Caco-2 (cell line): ENCODE measurements around the gene ZNF217. TPM values are rescaled to one million over a fixed set of nuclear protein-coding genes. Genes with fewer than 3 reads are reported as not detected.
"Not testable (repeated sequence)": the region's sequence is repeated elsewhere in the genome, so short reads cannot be mapped to it uniquely, and the experiment has no call there.

ENCODE experiments used
- BruUV-seq: library from RNA; stranded (reverse); fragments of 400-500 nt; replicated peaks from 2 replicates; lab custom pipeline; 2021; lab: Mats Ljungman, UMichigan
- CTCF ChIA-PET: fragments of 300-600 bp; sonication (Branson Sonifier 250); formaldehyde crosslinking; loops from one replicate; lab custom pipeline; 2022; ENCODE audit warnings: antibody characterized with exemption; lab: Charles Lee
- POLR2A ChIA-PET: fragments of 300-600 bp; sonication (Branson Sonifier 250); formaldehyde crosslinking; loops from one replicate; lab custom pipeline; 2022; ENCODE audit warnings: antibody characterized with exemption; lab: Charles Lee
- DNase-seq, 2 experiments: peaks; one replicate each; pipeline versions ENCODE4 v3.0.0 to v3.0.0-alpha.2; 2020 to 2022
- H3K27me3 ChIP-seq: replicated peaks from 2 replicates; pipeline ENCODE4 v1.6.0; 2011; ENCODE audit warnings: low read length; ENCODE audit not compliant: control insufficient read depth, insufficient read depth
- H3K36me3 ChIP-seq: 2 replicates; pipeline ENCODE4 v1.5.1; 2011; ENCODE audit warnings: low read length; ENCODE audit not compliant: control insufficient read depth, insufficient read depth
- H3K4me1 ChIP-seq: fragments of 250-450 bp; sonication (Bioruptor Pico); 2 replicates; pipeline ENCODE4 v1.5.1; 2020; ENCODE audit warnings: mild to moderate bottlenecking
- H3K4me3 ChIP-seq: 2 replicates; pipeline ENCODE4 v1.5.1; 2011; ENCODE audit warnings: low read depth, mild to moderate bottlenecking, control low read depth, low read length
- H3K9me3 ChIP-seq: fragments of 250-450 bp; sonication (Bioruptor Pico); 2 replicates; pipeline ENCODE4 v1.5.1; 2020; ENCODE audit warnings: mild to moderate bottlenecking, moderate library complexity
- H3K27ac Mint-ChIP-seq: one replicate; pipeline ENCODE4 v1.8.0; 2022; ENCODE audit warnings: mixed read lengths; ENCODE audit not compliant: unreplicated experiment
- H3K27me3 Mint-ChIP-seq: one replicate; pipeline ENCODE4 v1.8.0; 2022; ENCODE audit warnings: mixed read lengths; ENCODE audit not compliant: insufficient read depth, unreplicated experiment
- H3K36me3 Mint-ChIP-seq: one replicate; pipeline ENCODE4 v1.8.0; 2022; ENCODE audit warnings: mild to moderate bottlenecking, mixed read lengths; ENCODE audit not compliant: insufficient read depth, unreplicated experiment
- H3K4me1 Mint-ChIP-seq: one replicate; pipeline ENCODE4 v1.8.0; 2022; ENCODE audit warnings: low read depth, mixed read lengths; ENCODE audit not compliant: unreplicated experiment
- H3K4me3 Mint-ChIP-seq: one replicate; pipeline ENCODE4 v1.8.0; 2022; ENCODE audit warnings: mild to moderate bottlenecking, moderate library complexity, mixed read lengths; ENCODE audit not compliant: unreplicated experiment
- H3K9me3 Mint-ChIP-seq: one replicate; pipeline ENCODE4 v1.8.0; 2022; ENCODE audit warnings: mixed read lengths; ENCODE audit not compliant: unreplicated experiment
- intact Hi-C: fragments of 100-400 bp; cut with micrococcal nuclease; formaldehyde crosslinking; loops from one replicate; pipeline ENCODE4 v1.10.0; 2022; ENCODE audit not compliant: unreplicated experiment
- total RNA-seq: library from RNA; stranded (reverse); gene quantifications from 2 replicates; pipeline ENCODE4 v1.2.3, GENCODE V29; 2022
- TF ChIP-seq, protein P1 (sequence below), 2 experiments: fragments of 200-600 bp in 1 of 2; IDR thresholded peaks; 1 replicate in 1 of 2; 2 replicates in 1 of 2; pipeline versions ENCODE4 v1.5.1 to v1.8.0; 2011 to 2022; ENCODE audit warnings: antibody characterized with exemption in 1 of 2, control low read depth in 1 of 2, inconsistent platforms in 1 of 2, low read depth in 1 of 2, low read length in 1 of 2, mild to moderate bottlenecking in 1 of 2, moderate library complexity in 1 of 2; ENCODE audit not compliant: insufficient read depth in 1 of 2, severe bottlenecking in 1 of 2, unreplicated experiment in 1 of 2

Gene ZNF217
- total RNA-seq, 1 experiment from 2014 or later = 65.5 TPM

DNA sequence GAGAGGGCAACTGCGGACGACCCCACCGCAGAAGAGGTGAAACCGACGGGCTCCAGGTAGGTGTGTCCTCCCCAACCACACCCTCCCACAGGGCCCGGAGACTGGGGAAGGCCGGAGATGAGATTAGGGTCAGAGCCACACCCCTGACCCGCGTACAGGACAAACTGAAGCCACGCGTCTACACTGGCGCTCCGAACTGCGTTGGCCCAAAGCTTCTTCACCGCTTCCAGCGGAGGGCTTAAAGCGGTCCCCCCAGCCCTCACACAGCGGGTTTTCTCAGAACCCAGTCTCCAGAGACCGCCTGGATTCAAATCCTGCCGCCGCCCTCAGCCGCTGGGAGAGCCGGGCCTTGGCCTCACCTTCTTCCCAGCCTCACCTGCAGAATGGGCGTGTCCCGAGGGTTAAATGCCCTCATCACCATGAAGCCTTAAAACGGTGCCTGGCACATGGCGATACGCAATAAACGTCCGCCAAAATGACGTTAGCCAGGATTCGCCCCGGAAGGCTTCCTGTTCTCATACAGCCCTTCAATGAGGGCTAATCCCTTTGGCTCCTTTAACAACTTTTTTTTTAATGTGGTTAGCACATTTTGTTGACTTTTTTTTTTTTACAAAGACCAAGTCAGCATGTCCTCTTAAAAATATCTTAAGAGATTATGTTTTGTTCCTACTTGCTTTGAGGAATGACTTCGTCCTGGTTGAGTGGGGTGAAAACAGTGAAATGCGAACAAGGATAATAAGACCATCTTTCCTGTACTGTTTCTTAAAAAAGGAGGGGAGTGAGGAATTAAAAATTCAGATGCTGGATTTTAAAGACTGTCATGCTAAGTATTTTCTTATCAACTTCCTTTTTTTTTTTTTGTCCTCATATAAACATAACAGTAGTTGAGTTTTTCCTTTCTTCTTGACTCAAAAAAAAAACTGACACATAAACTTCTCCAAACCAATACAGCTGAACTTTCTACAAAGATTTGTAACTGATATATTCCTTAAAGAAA, 15.1 kb upstream of the ZNF217 start:
- Histone ChIP-seq H3K27me3 (no peaks in the 10 kb centered on the region), H3K4me1 (peaks cover 12% of the 10 kb centered on the region), H3K4me3 (no peak overlapping the region), H3K36me3 (no peaks in the 10 kb centered on the region), H3K9me3 (no peaks in the 10 kb centered on the region)
- POLR2A ChIA-PET = no interaction called here
- TF ChIP-seq, protein P1, sequence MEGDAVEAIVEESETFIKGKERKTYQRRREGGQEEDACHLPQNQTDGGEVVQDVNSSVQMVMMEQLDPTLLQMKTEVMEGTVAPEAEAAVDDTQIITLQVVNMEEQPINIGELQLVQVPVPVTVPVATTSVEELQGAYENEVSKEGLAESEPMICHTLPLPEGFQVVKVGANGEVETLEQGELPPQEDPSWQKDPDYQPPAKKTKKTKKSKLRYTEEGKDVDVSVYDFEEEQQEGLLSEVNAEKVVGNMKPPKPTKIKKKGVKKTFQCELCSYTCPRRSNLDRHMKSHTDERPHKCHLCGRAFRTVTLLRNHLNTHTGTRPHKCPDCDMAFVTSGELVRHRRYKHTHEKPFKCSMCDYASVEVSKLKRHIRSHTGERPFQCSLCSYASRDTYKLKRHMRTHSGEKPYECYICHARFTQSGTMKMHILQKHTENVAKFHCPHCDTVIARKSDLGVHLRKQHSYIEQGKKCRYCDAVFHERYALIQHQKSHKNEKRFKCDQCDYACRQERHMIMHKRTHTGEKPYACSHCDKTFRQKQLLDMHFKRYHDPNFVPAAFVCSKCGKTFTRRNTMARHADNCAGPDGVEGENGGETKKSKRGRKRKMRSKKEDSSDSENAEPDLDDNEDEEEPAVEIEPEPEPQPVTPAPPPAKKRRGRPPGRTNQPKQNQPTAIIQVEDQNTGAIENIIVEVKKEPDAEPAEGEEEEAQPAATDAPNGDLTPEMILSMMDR (IDR thresholded peaks at IDR 0.05; ENCODE audit: insufficient read depth in 1 of 2, low read depth in 1 of 2, low read length in 1 of 2, severe bottlenecking in 1 of 2, unreplicated experiment in 1 of 2) = no peak
- H3K27me3 Mint-ChIP-seq = no peaks in the 10 kb centered on the region
- DNase-seq = peak in 1 of 2 experiments; percentile 46
- no peak overlapping the region for H3K4me3 Mint-ChIP-seq
- no peaks in the 10 kb centered on the region for H3K9me3 Mint-ChIP-seq
- peaks cover 24% of the 10 kb centered on the region for H3K4me1 Mint-ChIP-seq
- BruUV-seq = no TSS peak
- intact Hi-C loops = no loop called here
- H3K27ac Mint-ChIP-seq = no peak overlapping the region
- CTCF ChIA-PET = interaction anchor here (0.6 kb wide), 1 partner anchor 15 kb away, joined by 4 read pairs; no protein-coding TSS in a partner anchor
- no peaks in the 10 kb centered on the region for H3K36me3 Mint-ChIP-seq

DNA sequence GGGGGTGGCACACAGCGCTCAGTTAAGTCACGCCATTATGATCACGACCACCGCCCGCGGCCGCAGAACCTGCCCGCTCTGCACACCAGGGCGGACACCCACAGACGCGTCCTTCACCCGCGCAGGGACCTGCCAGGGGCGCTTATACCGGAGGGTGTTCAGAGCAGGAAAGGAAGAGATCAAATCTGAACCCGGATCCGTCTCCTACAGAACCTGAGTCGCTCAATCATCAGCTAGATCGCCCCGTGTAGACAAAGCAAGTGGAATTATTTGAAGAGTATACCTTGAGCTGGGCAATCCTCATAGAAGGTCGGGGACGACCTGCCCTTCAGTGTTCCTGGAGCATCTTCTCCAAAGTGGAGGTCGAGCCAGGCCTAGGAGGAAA, 14.4 kb upstream of the ZNF217 start:
- Histone ChIP-seq H3K4me1 (peaks cover 5% of the 10 kb centered on the region), H3K4me3 (no peak overlapping the region), H3K36me3 (no peaks in the 10 kb centered on the region), H3K9me3 (no peaks in the 10 kb centered on the region), H3K27me3 (no peaks in the 10 kb centered on the region)
- no peak overlapping the region for H3K4me3 Mint-ChIP-seq
- BruUV-seq = no TSS peak
- TF ChIP-seq, protein P1 (IDR thresholded peaks at IDR 0.05; ENCODE audit: insufficient read depth in 1 of 2, low read depth in 1 of 2, low read length in 1 of 2, severe bottlenecking in 1 of 2, unreplicated experiment in 1 of 2) = no peak
- DNase-seq = peak in 1 of 2 experiments; percentile 43
- intact Hi-C loops = no loop called here
- H3K36me3 Mint-ChIP-seq = no peaks in the 10 kb centered on the region
- no peak overlapping the region for H3K27ac Mint-ChIP-seq
- H3K27me3 Mint-ChIP-seq = no peaks in the 10 kb centered on the region
- no peaks in the 10 kb centered on the region for H3K9me3 Mint-ChIP-seq
- CTCF ChIA-PET = no interaction called here
- peaks cover 17% of the 10 kb centered on the region for H3K4me1 Mint-ChIP-seq
- POLR2A ChIA-PET = no interaction called here

DNA sequence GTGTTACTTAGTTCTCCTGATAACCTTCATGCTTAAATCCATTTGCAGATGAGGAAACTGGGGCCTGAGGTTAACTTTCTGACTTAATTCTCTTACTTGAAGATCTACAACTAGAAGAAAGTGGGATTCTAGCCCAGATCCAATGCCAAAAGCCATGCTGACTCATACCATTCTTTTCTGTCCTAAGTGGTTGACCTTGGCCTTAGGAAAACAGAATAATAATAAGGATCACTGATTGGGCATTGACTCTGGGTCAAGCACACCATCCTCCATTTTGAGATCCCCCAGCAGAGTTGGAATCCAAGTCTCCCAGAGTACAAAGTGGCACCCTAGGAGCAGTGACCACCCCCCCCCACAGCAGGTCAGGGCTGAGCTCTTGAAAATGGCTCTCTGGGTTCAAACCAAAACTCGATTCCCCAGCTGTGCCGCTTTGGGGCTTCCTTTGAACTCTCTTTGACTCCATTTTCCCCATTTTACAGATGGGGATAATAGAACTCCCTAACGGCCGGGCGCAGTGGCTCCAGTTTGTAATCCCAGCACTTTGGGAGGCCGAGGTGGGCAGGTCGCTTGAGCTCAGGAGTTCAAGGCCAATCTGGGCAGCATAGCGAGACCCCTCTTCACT, 12.8 kb upstream of the ZNF217 start:
- peak in 1 of 2 experiments; percentile 23 for DNase-seq
- POLR2A ChIA-PET = no interaction called here
- CTCF ChIA-PET = no interaction called here
- no peaks in the 10 kb centered on the region for H3K36me3 Mint-ChIP-seq
- no TSS peak for BruUV-seq
- H3K9me3 ChIP-seq = no peaks in the 10 kb centered on the region
- H3K27me3 Mint-ChIP-seq = no peaks in the 10 kb centered on the region
- TF ChIP-seq, protein P1 (IDR thresholded peaks at IDR 0.05; ENCODE audit: insufficient read depth in 1 of 2, low read depth in 1 of 2, low read length in 1 of 2, severe bottlenecking in 1 of 2, unreplicated experiment in 1 of 2) = no peak
- intact Hi-C loops = no loop called here
- H3K4me3 ChIP-seq = no peak overlapping the region
- no peaks in the 10 kb centered on the region for H3K36me3 ChIP-seq
- H3K4me1 ChIP-seq = peaks cover 4% of the 10 kb centered on the region
- H3K4me1 Mint-ChIP-seq = peaks cover 16% of the 10 kb centered on the region
- H3K27ac Mint-ChIP-seq = no peak overlapping the region
- no peaks in the 10 kb centered on the region for H3K27me3 ChIP-seq
- H3K9me3 Mint-ChIP-seq = no peaks in the 10 kb centered on the region
- H3K4me3 Mint-ChIP-seq = no peak overlapping the region

DNA sequence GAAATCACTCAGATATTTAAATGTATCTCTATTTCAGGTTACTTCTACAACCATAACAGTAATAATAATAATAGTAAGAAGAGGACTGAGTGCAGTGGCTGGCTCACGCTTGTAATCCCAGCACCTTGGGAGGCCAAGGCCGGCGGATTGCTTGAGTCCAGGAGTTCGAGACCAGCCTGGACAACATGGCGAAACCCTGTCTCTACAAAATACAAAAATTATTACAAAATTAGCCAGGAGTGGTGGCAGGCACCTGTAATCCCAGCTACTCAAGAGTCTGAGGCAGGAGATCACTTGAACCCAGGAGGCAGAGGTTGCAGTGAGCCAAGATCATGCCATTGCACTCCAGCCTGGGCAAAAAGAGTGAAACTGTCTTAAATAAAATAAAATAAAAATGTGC, 11.8 kb upstream of the ZNF217 start:
- H3K36me3 Mint-ChIP-seq, H3K27me3 ChIP-seq, BruUV-seq, intact Hi-C loops, CTCF ChIA-PET, H3K9me3 ChIP-seq, H3K27ac Mint-ChIP-seq, H3K9me3 Mint-ChIP-seq, H3K27me3 Mint-ChIP-seq, H3K4me3 Mint-ChIP-seq, POLR2A ChIA-PET, H3K4me1 ChIP-seq, H3K36me3 ChIP-seq, H3K4me3 ChIP-seq: not testable (repeated sequence)
- H3K4me1 Mint-ChIP-seq = peaks cover 16% of the 10 kb centered on the region
- peak in 1 of 2 experiments; percentile 25 for DNase-seq
